ENCODE measurements around the gene LMX1B.

The LMX1B gene

DNA sequence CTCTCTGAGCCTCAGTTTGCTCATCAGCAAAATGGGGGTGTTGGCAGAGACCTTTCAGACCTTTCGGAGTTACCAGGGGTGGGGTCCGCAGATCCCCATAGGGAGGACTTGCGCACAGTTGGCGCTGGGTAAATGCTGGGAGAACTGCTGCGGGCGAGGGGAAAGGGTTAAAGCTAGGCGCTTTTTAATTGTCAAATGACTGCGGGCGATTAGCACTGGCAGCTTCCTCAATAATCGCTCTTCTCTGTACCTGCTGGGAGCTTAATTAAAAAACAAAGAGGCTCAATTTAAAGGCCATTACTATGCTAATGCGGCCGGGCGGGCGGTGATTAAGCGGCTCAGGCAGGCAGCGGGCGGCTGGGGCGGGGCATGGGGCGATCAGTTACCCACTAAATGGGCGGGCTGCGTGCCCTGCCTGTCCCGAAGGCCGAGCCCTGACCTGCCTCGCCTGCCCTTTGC is 63.0 kb downstream of the LMX1B start:
- no peak for DNase-seq (ENCODE audit: low read depth in 2 of 2)

DNA sequence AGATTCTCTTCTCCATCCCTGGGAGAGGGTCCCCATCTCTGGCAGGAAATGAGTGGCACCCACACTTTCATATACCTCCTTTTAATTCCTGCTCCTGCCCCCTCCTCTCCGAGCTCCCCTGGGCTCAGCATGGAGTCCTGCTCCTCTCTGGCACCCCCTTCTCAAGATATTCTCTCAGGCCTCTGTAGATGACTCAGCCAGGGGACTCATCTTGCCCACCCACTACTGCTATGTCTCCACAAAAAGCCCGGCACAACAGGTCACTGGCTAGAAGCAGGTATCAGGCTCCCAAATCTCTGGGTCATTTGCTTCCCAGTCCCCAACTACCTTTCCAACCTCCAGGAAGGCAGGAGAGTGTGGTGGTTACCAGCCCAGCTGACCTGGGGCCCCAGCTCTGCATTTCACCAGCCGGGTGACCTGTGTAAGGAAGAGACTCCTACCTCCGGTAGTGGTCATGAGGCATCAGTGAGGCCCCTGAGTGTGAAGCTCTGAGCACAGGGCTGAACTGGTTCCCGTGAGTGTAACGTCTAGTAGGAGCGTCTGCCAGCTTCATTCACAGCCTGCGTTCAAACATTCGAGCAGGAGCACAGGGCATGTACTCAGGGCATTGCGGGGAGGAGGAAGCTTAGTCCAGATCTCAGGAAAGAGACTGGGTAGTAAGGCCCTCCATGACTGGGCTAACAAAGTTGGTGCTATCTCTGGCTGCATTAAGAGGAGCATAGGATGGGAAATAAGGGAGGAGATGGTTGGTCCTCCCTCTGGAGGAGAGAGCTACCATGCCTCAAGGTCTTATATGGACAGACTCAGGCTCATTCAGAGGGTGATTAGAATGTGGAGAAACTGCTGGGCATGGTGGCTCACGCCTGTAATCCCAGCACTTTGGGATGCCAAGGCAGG is 63.7 kb downstream of the LMX1B start:
- DNase-seq (ENCODE audit: low read depth in 2 of 2): no peak

DNA sequence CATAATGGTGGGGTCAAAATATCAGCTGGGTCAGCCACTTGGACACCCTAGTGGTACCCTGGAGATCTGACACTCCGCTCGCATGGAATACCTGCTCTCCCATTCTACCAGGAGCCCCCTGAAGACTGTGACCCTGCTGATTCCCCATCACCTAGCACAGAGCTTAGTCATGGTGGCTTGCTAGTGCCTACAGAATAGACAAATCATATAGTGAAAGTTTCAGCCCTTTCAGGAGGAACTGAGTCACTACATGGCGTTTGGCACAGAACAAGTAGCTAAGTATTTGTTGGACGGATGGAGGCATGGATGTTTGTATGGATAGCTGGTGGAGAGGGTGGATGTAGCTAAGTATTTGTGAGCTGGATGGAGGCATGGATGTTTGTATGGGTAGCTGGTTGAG is 65.3 kb downstream of the LMX1B start:
- DNase-seq (ENCODE audit: low read depth in 2 of 2): no peak

DNA sequence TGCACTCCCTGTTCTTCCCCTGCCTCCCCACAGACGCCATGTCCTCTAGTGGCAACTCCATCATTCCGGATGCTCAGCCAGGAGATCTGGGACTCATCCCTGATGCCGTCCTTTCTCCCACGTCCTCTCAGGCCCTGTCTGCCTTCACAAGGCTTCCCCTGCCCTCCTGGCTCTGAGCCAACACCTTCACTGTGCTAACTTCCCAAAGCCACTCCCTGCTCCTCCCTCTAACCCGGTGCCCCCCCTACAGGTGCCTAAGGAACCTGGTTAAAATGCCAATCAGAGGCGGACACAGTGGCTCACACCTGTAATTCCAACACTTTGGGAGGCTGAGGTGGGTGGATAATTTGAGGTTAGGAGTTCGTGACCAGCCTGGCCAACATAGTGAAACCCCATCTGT is 67.6 kb downstream of the LMX1B start:
- no peak for DNase-seq (ENCODE audit: low read depth in 2 of 2)

DNA sequence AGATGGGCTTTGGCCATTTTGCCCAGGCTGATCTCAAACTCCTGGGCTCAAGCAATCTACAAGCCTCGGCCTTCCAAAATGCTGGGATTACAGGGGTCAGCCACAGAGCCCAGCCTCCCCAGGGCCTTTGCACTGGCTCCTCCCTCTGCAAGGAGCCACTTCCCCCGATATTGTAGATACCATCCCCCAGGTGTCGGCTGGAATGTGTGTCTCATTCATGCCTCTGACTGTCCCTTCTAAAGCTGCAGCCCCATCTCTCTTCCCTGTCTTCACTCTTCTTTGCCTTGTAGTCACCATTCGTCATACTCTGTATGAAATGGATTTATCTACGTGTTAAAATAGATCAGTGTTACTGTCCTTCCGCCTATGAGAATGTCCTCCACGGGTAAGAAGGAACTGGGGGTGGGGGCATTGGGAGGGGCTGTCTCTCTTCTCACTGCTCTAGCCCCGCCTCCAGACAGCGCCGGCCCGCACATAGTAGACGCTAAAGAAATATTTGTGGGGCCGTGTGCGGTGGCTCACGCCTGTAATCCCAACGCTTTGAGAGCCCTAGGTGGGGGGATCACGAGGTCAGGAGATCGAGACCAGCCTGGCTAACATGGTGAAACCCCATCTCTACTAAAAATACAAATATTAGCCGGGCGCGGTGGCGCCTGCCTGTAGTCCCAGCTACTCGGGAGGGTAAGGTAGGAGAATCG is 68.5 kb downstream of the LMX1B start:
- no peak for DNase-seq (ENCODE audit: low read depth in 2 of 2)

DNA sequence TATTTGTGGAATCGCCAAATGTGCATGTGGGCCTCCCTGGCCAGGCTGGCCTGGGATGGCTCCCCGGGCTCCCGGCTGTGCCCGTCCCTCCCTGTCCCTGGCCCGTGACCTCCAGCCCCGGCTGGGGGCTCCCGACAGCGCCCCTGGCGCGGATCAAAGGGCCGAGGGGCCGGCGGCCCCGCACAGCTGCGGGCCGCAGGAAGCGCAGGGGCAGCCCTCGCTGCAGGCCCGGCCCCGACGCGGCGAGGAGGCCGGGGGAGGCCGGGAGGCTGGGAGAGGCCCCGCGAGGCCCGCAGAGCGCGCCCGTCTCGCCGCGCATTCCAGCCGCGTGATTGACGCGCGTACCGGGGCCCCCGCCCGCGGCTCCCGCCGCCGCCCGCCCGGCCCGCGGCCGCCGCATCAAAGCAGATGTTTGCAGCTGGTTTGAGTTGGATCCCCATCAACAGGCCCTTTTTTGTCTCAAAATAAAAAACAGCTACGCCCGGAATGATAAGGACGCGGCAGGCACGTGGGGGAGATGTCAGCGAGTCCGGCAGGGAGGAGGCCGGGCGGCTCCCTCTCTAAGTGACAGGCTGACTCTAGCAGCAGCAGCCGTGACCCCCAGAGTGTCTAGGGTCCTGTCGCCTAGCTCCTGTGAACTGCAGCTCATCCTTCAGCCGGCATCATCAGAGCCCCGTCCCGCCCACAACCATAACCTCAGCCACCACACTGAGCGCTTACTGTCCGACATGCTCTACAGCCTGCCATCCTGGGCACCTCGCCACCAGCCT is 69.4 kb downstream of the LMX1B start:
- no peak for DNase-seq (ENCODE audit: low read depth in 2 of 2)

DNA sequence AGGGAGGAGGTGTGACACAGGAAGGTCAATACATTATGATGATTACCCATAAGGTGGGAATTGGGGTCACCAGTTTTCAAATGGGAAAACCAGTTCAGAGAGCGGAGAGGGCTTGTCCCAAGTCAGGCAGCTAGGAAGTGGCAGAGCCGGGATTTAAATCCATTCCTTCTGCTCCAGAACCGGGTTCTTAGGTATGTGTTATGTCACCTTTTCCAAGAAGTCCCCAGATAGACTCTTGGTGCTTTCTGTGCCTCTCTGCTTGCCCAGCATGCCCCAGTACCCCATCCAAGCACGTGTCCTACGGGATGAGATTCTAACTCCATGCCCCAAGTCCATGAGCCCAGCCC is 69.9 kb downstream of the LMX1B start:
- DNase-seq (ENCODE audit: low read depth in 2 of 2): no peak

DNA sequence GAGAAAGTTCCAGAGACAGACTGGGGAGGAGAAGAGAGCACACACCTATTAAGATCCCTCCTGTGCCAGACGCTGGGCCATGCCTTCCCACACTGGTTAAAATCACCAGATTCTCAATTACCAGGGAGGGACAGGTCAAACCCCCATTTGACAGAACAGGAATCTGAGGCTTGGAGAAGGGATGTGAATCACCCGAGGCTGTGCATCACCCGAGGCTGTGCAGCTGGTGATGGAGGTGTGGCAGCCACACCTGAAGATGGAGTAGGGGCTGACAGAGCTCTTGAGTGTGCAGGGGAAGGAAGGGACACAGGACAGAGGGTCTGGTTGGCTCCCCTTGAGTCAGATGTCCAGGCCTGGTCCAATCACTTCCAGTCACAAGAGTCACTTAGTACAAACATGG is 70.6 kb downstream of the LMX1B start:
- DNase-seq (ENCODE audit: low read depth in 2 of 2): no peak

DNA sequence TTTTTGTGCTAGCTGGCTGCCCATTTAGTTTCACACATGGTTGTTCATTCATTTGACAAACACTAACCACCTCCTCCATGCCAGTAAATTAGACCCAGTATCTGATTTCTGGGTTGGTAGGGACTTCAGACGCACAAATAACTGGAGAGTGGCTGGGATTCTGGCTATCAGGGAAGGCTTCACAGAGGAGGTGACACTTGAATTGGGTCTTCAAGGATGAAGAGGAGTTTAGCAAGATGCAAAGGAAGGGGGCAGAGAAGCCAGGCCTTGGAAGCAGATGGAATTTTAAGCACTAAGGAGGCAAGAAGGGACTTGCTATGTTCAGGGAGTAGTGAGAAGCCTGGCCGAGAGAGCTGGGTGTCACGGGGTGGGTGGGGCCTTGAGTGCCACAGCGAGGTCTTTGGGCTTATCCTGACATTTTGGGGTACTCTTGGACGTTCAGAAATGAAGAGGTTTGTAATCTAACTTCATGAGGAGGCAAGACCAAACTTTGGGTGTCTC is 71.3 kb downstream of the LMX1B start:
- DNase-seq (ENCODE audit: low read depth in 2 of 2): no peak

DNA sequence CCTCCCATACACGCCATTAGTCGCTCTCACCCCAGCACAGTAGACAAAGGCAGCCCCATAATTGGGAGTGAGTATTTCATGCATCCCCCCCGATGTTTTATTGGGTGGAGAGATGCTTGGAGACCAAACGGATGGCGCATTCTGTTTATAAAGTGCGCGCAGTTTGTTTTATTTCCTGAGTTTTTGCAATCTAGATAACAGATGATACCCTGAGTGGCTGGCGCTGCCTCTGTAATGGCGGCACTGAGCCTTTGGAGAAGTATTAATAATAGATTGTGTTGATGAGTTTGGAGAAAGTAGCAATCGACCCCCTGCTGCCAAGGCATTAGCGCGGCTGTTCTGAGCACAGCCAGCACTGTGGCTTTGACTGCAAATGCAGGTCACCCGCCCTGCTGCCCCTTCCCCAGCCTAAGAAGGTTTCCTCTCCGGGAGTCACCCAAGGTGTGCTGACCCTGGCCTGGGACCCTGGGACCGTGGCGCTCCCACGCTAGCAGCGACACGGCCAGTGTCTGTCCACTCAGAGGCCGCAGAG is 74.3 kb downstream of the LMX1B start:
- DNase-seq (ENCODE audit: low read depth in 2 of 2): no peak

DNA sequence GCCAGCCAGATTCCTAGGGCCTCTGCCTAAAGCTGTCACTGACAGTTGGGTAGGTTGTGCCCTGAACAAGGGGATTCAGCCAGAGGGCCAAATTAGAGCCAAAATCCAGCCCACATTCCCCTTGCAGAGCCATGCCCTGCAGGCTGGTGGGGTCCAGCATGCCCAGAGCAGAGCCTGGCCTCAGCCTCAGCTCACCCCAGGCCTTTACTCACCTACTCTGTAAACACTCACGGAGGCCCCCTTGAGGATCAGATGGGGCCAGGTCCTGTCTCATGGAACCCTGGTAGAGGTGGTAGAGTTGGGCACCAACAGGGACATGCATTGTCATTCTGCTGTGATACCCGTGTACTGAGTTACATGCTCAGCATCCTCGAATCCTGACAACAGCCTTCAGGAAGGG is 74.9 kb downstream of the LMX1B start:
- DNase-seq (ENCODE audit: low read depth in 2 of 2): no peak

DNA sequence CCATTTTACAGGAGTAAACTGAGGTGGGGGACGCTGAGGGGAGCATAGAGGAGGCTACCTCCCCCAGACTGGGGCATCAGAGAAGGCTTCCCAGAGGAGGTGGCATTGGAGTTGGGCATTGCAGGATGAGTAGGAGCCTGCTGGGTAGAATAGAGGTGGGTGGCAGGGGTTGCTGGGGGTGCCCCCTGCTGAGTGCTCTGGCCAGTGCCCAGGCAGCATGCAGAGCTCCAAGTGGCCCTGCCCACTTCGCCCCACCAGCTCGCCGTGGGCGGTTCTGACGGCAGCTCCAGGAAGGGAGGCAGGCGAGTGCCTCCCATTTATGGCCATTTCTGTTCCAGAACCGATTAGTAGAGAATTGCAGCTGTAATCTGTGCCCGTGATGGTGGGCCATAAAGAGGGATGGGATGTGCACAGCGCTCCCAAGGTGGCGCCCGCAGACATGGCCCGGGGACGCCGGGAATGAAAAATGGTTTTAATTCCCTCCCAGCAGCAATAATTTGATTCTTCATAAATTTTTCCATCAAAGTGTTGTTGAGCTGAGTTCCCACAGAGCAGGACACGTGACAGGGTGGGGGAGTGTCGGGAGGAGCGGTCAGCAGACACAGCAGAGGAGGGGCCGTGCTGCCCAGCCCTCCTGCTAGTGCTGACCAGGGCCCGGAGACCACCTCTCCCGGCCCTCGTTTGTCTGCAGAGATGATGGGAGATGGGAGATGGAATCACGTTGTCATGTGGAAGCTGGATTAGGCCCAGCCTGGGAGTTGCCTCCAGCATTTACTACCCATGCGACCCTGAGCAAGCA is 75.5 kb downstream of the LMX1B start:
- no peak for DNase-seq (ENCODE audit: low read depth in 2 of 2)

DNA sequence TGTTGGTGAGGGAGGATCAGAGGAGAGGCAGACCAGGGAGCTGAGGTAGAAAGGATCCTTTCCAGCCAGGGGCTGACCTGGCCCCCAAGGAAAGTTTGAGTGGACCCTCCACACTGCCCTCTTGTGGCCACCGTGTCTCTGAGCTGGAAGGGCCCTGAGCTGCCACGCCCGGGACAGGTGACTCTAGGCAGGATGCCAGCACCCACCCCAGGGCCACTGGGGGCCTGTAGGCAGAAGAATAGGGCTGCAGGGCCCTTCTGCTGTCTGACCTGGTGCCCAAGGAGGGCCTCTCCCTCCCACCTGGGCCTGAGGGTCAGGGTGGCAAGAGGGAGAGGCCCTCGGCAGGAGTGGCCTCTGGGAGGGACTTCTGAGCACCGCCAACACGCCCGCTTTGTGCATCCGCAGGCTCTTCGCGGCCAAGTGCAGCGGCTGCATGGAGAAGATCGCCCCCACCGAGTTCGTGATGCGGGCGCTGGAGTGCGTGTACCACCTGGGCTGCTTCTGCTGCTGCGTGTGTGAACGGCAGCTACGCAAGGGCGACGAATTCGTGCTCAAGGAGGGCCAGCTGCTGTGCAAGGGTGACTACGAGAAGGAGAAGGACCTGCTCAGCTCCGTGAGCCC is 76.8 kb downstream of the LMX1B start:
- peak; percentile 44 to 51 for DNase-seq (ENCODE audit: low read depth in 2 of 2)

DNA sequence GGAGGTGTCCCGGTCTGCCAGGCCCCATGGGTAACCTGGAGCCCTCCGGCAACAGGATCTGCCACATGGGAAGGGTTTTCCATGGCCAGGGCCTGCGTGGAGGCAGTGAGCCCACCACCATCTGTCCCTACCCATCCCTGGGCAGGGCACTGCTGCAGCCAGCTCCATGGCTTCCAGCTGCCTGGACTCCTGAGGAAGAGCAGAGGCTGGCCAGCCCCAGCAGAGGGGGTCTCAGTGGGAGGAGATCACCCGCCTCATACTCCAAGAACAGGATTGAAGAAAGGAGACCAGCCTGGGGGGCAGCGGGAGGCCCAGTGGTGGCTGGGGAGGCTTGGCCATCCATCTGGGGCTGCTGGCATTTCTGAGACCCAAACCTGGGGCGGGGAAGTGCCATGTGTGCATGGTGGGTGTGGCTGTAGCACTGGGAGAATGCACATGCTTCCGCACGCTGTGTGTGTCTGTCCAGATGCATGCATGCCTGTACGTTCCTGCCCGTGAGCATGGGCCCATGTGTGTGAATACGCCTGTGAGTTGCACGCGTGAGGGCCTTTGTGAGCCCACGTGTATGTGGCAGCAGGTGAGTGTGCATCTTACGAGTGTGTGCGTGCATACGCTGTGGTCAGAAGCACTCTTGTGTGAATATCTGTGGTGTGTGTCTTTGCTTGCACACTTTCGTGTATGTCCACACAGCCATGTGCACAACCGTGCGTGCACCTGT is 78.5 kb downstream of the LMX1B start:
- no peak for DNase-seq (ENCODE audit: low read depth in 2 of 2)

DNA sequence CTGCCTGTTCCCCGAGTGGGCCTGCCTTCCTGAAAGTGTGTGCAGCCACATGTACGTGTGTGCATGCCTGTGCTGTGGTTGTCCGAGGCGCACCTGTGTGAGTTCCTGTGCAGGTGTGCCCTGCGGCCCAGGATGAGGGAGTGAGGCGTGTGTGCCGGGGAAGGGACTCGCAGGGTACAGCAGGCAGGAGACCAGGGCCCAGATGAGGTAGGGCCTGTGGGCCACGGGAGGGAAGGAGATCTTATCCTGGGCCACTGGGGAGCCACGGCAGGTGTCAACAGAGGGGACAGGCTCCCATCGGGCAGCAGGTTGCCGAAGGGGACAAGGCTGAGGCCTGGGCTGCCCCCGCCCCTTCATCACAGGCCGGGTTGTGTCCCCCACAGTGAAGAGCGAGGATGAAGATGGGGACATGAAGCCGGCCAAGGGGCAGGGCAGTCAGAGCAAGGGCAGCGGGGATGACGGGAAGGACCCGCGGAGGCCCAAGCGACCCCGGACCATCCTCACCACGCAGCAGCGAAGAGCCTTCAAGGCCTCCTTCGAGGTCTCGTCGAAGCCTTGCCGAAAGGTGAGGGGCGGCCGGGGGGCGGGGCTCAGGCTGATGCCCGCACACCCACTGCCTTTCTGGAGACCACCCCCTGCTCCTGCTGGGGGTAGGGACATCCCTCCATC is 79.2 kb downstream of the LMX1B start:
- DNase-seq (ENCODE audit: low read depth in 2 of 2): no peak

DNA sequence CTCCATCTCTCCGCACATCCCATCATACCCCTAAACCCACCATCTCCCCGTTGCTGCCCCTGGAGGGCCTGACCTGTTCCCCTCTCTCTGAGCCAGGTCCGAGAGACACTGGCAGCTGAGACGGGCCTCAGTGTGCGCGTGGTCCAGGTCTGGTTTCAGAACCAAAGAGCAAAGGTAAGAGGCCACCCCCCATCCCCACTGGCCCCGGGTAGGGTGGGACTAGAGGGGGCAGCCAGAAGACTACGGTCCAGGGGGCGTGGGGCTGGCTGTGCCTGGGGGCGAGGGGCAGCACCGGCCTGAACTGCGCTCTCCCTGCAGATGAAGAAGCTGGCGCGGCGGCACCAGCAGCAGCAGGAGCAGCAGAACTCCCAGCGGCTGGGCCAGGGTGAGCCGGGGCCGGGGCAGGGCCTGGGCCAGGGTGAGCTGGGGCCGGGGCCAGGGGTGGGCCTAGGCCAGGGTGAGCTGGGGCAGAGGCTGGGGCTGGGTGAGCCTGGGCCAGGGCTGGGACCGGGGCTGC is 79.8 kb downstream of the LMX1B start:
- DNase-seq (ENCODE audit: low read depth in 2 of 2): no peak

DNA sequence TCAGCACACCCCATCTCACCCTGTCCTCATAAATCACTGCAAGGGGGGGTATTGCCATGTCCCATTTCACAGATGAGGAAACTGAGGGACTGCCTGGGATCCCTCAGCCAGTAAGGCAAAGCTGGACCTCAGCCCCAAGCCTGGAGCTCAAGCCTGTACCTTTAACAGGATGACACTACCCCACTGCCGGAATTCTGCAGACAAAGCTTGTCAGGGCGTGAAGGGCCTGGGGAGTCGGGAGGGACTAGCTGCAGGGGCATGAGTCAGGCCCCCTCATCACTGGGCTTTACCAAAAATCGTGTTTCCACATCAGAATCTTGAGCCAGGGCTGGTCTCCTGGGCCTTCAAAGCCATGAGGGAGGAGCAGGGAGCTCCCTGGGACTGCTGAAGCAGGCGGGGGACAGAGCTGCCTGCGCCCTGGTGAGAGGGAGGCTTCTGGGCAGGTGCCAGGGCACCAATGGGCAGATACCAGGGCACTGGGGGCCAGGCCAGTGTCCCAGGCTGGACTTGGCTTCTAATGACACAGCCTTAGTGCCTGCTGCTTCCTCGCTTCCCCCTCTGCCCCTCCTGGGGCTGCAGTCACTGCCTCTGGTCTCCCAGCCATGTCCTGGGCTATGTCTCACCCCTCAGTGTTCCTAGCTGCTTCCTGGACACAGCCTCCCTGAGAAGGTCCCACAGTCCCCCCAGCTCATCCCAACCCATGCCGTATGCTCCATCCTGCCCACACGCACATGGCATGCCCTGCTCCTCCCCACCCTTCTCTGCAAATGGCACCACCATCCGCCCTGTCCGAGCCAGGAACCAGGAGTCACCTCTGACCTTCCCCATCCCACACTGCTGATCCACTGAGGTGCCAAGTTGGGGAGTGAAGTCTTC is 80.7 kb downstream of the LMX1B start:
- no peak for DNase-seq (ENCODE audit: low read depth in 2 of 2)

DNA sequence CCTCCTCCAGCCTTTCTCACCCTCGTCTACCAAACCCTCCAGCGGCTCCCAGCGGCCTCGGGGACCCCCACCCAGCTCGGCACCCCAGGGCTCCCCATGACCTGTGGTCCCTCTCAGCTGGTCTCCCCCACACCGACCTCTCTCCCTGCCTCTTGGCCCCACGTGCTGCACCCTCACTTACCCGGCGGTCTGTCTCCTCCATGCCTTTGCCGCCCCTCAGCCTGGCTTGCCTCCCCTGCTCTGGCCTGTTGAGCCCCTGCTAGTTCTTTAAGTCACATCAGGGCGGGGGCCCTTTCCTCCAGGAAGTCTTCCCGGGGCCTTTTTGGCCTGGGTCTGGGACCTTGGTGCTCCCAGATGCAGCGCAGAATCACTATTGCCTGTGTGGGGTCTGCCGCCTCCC is 81.5 kb downstream of the LMX1B start:
- DNase-seq (ENCODE audit: low read depth in 2 of 2): no peak

Measured in stimulated activated CD4-positive, alpha-beta T cell treated with anti-CD3 and anti-CD28 coated beads, Interleukin-1b, Interleukin-23, amount 100 ng/mL, for 4 hours (primary cell).